MM.1S (cell line): Measurements from ENCODE around the gene MRPL54.

Experiments used
- DNase-seq: peaks from one replicate; pipeline ENCODE4 v3.0.0-alpha.2; 2015
- H2AFZ ChIP-seq: fragments of 300-600 bp; sonication (generic); 2 replicates; pipeline ENCODE4 v1.6.0; 2016; ENCODE audit warnings: antibody characterized with exemption, low read length
- H3F3A ChIP-seq: fragments of 300-600 bp; sonication (generic); 2 replicates; pipeline ENCODE4 v1.6.1; 2016; ENCODE audit warnings: mild to moderate bottlenecking, antibody characterized with exemption, low read length, moderate library complexity, mixed read lengths; ENCODE audit not compliant: insufficient read depth
- H3K27ac ChIP-seq: fragments of 300-600 bp; sonication (generic); 2 replicates; pipeline ENCODE4 v1.5.1; 2016; ENCODE audit warnings: mild to moderate bottlenecking, low read length
- H3K27me3 ChIP-seq: fragments of 300-600 bp; sonication (generic); replicated peaks from 2 replicates; pipeline ENCODE4 v1.6.0; 2016; ENCODE audit warnings: low read length; ENCODE audit not compliant: insufficient read depth
- H3K36me3 ChIP-seq: fragments of 300-600 bp; sonication (generic); replicated peaks from 2 replicates; pipeline ENCODE4 v1.6.1; 2016; ENCODE audit warnings: mild to moderate bottlenecking, low read length, mixed read lengths; ENCODE audit not compliant: insufficient read depth
- H3K4me1 ChIP-seq: fragments of 300-600 bp; sonication (generic); 2 replicates; pipeline ENCODE4 v1.6.1; 2016; ENCODE audit warnings: low read length, mixed read lengths
- H3K4me2 ChIP-seq: fragments of 300-600 bp; sonication (generic); 2 replicates; pipeline ENCODE4 v1.6.0; 2016; ENCODE audit warnings: low read depth, low read length
- H3K4me3 ChIP-seq: fragments of 300-600 bp; sonication (generic); 2 replicates; pipeline ENCODE4 v1.5.1; 2016; ENCODE audit warnings: low read length, mixed read lengths
- H3K79me2 ChIP-seq: fragments of 300-600 bp; sonication (generic); 2 replicates; pipeline ENCODE4 v1.6.1; 2016; ENCODE audit warnings: mixed run types, low read length, mixed read lengths
- H3K9ac ChIP-seq: fragments of 300-600 bp; sonication (generic); 2 replicates; pipeline ENCODE4 v1.6.1; 2016; ENCODE audit warnings: low read length, mixed read lengths
- H3K9me2 ChIP-seq: fragments of 300-600 bp; sonication (generic); replicated peaks from 2 replicates; pipeline ENCODE4 v1.6.1; 2016; ENCODE audit warnings: mild to moderate bottlenecking, low read length, mixed read lengths; ENCODE audit not compliant: insufficient read depth
- H3K9me3 ChIP-seq: fragments of 300-600 bp; sonication (generic); replicated peaks from 2 replicates; pipeline ENCODE4 v1.6.1; 2016; ENCODE audit warnings: mild to moderate bottlenecking, low read length, mixed read lengths; ENCODE audit not compliant: insufficient read depth
- H4K20me1 ChIP-seq: fragments of 300-600 bp; sonication (generic); 2 replicates; pipeline ENCODE4 v1.6.1; 2016; ENCODE audit warnings: mild to moderate bottlenecking, low read length, moderate library complexity, mixed read lengths; ENCODE audit not compliant: insufficient read depth
- CTCF ChIP-seq: fragments of 300-600 bp; sonication (generic); IDR thresholded peaks from 2 replicates; pipeline ENCODE4 v1.5.1; 2016; ENCODE audit warnings: antibody characterized with exemption, low read length, mixed read lengths
- EZH2 ChIP-seq: fragments of 300-600 bp; sonication (generic); optimal IDR thresholded peaks from 2 replicates; pipeline ENCODE3; 2017; ENCODE audit warnings: low read depth, mild to moderate bottlenecking, antibody characterized with exemption, low read length, mixed read lengths
- EZH2phosphoT487 ChIP-seq: fragments of 300-600 bp; sonication (generic); IDR thresholded peaks from 2 replicates; pipeline ENCODE4 v1.6.1; 2018; ENCODE audit warnings: antibody characterized with exemption, low read length

MRPL54 gene

GRCh38 chr19:3740431-3740830 is 22.1 kb upstream of the MRPL54 start:
- H3K27me3 ChIP-seq, result peaks cover 84% of the 10 kb centered on the region
- no peaks in the 10 kb centered on the region for H3F3A ChIP-seq
- H3K4me2 ChIP-seq, result no peak overlapping the region
- no peaks in the 10 kb centered on the region for H4K20me1 ChIP-seq
- no peaks in the 10 kb centered on the region for H3K79me2 ChIP-seq
- no peaks in the 10 kb centered on the region for H3K9me3 ChIP-seq
- no peak overlapping the region for H3K4me3 ChIP-seq
- no peaks in the 10 kb centered on the region for H3K4me1 ChIP-seq
- H3K9me2 ChIP-seq, result no peaks in the 10 kb centered on the region
- no peak overlapping the region for H3K27ac ChIP-seq
- no peak for DNase-seq
- no peak overlapping the region for H3K9ac ChIP-seq
- TF ChIP-seq CTCF (no peak), EZH2 (no peak), EZH2phosphoT487 (no peak)
- H2AFZ ChIP-seq, result no peak overlapping the region
- no peaks in the 10 kb centered on the region for H3K36me3 ChIP-seq

- no peaks in the 10 kb centered on the region for H3K36me3 ChIP-seq
- TF ChIP-seq EZH2phosphoT487 (no peak), EZH2 (no peak), CTCF (no peak)
- peaks cover 53% of the 10 kb centered on the region for H3K27me3 ChIP-seq
- H3K4me3 ChIP-seq, result no peak overlapping the region
- H4K20me1 ChIP-seq, result no peaks in the 10 kb centered on the region
- H2AFZ ChIP-seq, result peak overlapping the region; percentile 43; the same call in 1 of the 2 replicates
- no peak overlapping the region for H3K9ac ChIP-seq
- no peak overlapping the region for H3K27ac ChIP-seq
- H3F3A ChIP-seq, result no peaks in the 10 kb centered on the region
- H3K9me2 ChIP-seq, result no peaks in the 10 kb centered on the region
- DNase-seq, result no peak
- no peak overlapping the region for H3K4me2 ChIP-seq
- H3K4me1 ChIP-seq, result no peaks in the 10 kb centered on the region
- no peaks in the 10 kb centered on the region for H3K79me2 ChIP-seq
- no peaks in the 10 kb centered on the region for H3K9me3 ChIP-seq
These were observed 19.0 kb upstream of the MRPL54 start for GRCh38 chr19:3743486-3743885.

GRCh38 chr19:3745363-3746045 is 17.0 kb upstream of the MRPL54 start:
- Histone ChIP-seq H3F3A (no peaks in the 10 kb centered on the region), H3K79me2 (no peaks in the 10 kb centered on the region), H3K27ac (no peak overlapping the region), H3K4me2 (no peak overlapping the region), H3K4me1 (no peaks in the 10 kb centered on the region), H4K20me1 (no peaks in the 10 kb centered on the region), H2AFZ (no peak overlapping the region), H3K4me3 (no peak overlapping the region), H3K9ac (no peak overlapping the region), H3K9me3 (no peaks in the 10 kb centered on the region), H3K36me3 (no peaks in the 10 kb centered on the region), H3K9me2 (no peaks in the 10 kb centered on the region), H3K27me3 (peaks cover 33% of the 10 kb centered on the region)
- DNase-seq, result no peak
- TF ChIP-seq EZH2phosphoT487 (no peak), EZH2 (no peak), CTCF (no peak)
